ENCODE measurements around the gene SCAI.

SCAI gene

DNA sequence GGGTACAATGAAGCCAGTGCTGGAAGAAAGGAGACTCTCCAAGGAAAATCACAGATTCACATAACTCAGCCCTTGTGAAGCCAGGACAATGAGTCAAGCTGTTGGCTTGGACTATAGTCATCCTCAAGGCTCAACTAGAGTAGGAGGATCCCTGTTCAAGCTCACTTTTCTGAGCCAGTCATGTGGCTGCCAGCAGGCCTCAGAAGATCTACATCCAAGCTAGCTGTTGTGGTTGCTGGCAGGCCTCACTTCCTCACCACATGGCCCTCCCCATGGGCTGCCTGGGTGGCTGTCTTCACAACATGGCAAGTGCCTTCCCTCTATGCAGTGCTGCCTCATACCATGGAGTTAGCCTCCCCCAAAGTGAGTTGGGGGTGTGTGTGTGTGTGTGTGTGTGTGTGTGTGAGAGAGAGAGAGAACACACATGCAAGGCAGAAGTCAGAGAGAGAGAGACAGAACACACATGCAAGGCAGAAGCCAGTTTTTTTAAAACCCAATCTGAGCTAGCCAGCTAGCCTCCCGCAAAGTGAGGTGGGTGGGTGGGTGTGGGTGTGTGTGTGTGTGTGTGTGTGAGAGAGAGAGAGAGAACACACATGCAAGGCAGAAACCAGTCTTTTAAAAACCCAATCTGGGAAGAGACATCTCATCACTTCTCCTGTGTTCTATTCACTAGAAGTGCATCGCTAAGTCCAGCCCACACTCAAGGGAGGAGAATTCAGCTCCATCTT lies 17.1 kb downstream of the SCAI start:
- H3K4me3 ChIP-seq (ENCODE audit: low read depth, low read length): no peak overlapping the region
- H3K23ac ChIP-seq (ENCODE audit: low read length): no peak overlapping the region
- H3K79me2 ChIP-seq (ENCODE audit: control insufficient read depth, insufficient read depth, low read length, poor library complexity): peaks cover 2% of the 10 kb centered on the region
- WGBS (ENCODE audit: extremely low coverage, insufficient coverage, insufficient read length): no CpG with 5 or more reads among the region's 2 CpGs
- H2BK12ac ChIP-seq (ENCODE audit: low read length): no peak overlapping the region
- H4K12ac ChIP-seq (ENCODE audit: low read depth, low read length): no peak overlapping the region
- H2AFZ ChIP-seq (ENCODE audit: insufficient read depth, low read length, poor library complexity): no peak overlapping the region
- DNase-seq: peak in 1 of 2 donors; percentile 8
- no peak overlapping the region for H3K9ac ChIP-seq (ENCODE audit: low read length)
- H2AK5ac ChIP-seq (ENCODE audit: low read length): no peak overlapping the region
- H3K4me1 ChIP-seq (ENCODE audit: control insufficient read depth in 1 of 2, insufficient read depth in 2 of 2, low read length in 2 of 2): peaks cover 0 to 3% of the 10 kb centered on the region in 2 experiments
- H3K27ac ChIP-seq (ENCODE audit: low read depth, low read length): no peak overlapping the region
- H3K36me3 ChIP-seq (ENCODE audit: control insufficient read depth in 1 of 2, insufficient read depth in 2 of 2, low read length in 2 of 2): no peaks in the 10 kb centered on the region
- H3K79me1 ChIP-seq (ENCODE audit: low read length): no peaks in the 10 kb centered on the region
- no peak overlapping the region for H3K14ac ChIP-seq (ENCODE audit: low read length)
- peaks cover 2% of the 10 kb centered on the region for H3K9me3 ChIP-seq (ENCODE audit: insufficient read depth, low read depth, low read length)
- no peak overlapping the region for H3K4me2 ChIP-seq (ENCODE audit: low read length)
- H3K18ac ChIP-seq (ENCODE audit: low read length): no peak overlapping the region
- no peaks in the 10 kb centered on the region for H3K27me3 ChIP-seq (ENCODE audit: insufficient read depth, low read length)
- H3K4ac ChIP-seq (ENCODE audit: low read depth, low read length): no peak overlapping the region
- H2BK120ac ChIP-seq (ENCODE audit: insufficient read depth, low read length, poor library complexity): no peak overlapping the region
- H4K91ac ChIP-seq (ENCODE audit: low read depth, low read length): no peak overlapping the region
- no peak overlapping the region for H2BK5ac ChIP-seq (ENCODE audit: low read depth, low read length, poor library complexity)
- no peak overlapping the region for H4K8ac ChIP-seq (ENCODE audit: low read depth, low read length)

GRCh38 chr9:125125523-125125922 lies 17.8 kb downstream of the SCAI start:
- no peak overlapping the region for H2AK5ac ChIP-seq (ENCODE audit: low read length)
- H2BK5ac ChIP-seq (ENCODE audit: low read depth, low read length, poor library complexity): no peak overlapping the region
- H3K23ac ChIP-seq (ENCODE audit: low read length): no peak overlapping the region
- H2AFZ ChIP-seq (ENCODE audit: insufficient read depth, low read length, poor library complexity): no peak overlapping the region
- H3K27ac ChIP-seq (ENCODE audit: low read depth, low read length): no peak overlapping the region
- no peaks in the 10 kb centered on the region for H3K27me3 ChIP-seq (ENCODE audit: insufficient read depth, low read length)
- H2BK120ac ChIP-seq (ENCODE audit: insufficient read depth, low read length, poor library complexity): no peak overlapping the region
- H3K4me2 ChIP-seq (ENCODE audit: low read length): no peak overlapping the region
- no peak overlapping the region for H3K9ac ChIP-seq (ENCODE audit: low read length)
- no peak overlapping the region for H4K12ac ChIP-seq (ENCODE audit: low read depth, low read length)
- no peak overlapping the region for H3K18ac ChIP-seq (ENCODE audit: low read length)
- H4K8ac ChIP-seq (ENCODE audit: low read depth, low read length): no peak overlapping the region
- H2BK12ac ChIP-seq (ENCODE audit: low read length): no peak overlapping the region
- H3K36me3 ChIP-seq (ENCODE audit: control insufficient read depth in 1 of 2, insufficient read depth in 2 of 2, low read length in 2 of 2): no peaks in the 10 kb centered on the region
- H3K14ac ChIP-seq (ENCODE audit: low read length): no peak overlapping the region
- no peak overlapping the region for H3K4me3 ChIP-seq (ENCODE audit: low read depth, low read length)
- H3K9me3 ChIP-seq (ENCODE audit: insufficient read depth, low read depth, low read length): peaks cover 2% of the 10 kb centered on the region
- peaks cover 2% of the 10 kb centered on the region for H3K79me2 ChIP-seq (ENCODE audit: control insufficient read depth, insufficient read depth, low read length, poor library complexity)
- peaks cover 0 to 3% of the 10 kb centered on the region in 2 experiments for H3K4me1 ChIP-seq (ENCODE audit: control insufficient read depth in 1 of 2, insufficient read depth in 2 of 2, low read length in 2 of 2)
- H3K4ac ChIP-seq (ENCODE audit: low read depth, low read length): no peak overlapping the region
- no CpG with 5 or more reads among the region's 7 CpGs for WGBS (ENCODE audit: extremely low coverage, insufficient coverage, insufficient read length)
- H3K79me1 ChIP-seq (ENCODE audit: low read length): no peaks in the 10 kb centered on the region
- no peak overlapping the region for H4K91ac ChIP-seq (ENCODE audit: low read depth, low read length)
- DNase-seq: no peak

- no peak overlapping the region for H3K23ac ChIP-seq (ENCODE audit: low read length)
- no peak overlapping the region for H3K4ac ChIP-seq (ENCODE audit: low read depth, low read length)
- H4K8ac ChIP-seq (ENCODE audit: low read depth, low read length): no peak overlapping the region
- H3K9me3 ChIP-seq (ENCODE audit: insufficient read depth, low read depth, low read length): peaks cover under 1% of the 10 kb centered on the region
- no peak overlapping the region for H4K12ac ChIP-seq (ENCODE audit: low read depth, low read length)
- no peaks in the 10 kb centered on the region for H3K79me1 ChIP-seq (ENCODE audit: low read length)
- no peak overlapping the region for H3K14ac ChIP-seq (ENCODE audit: low read length)
- H3K4me1 ChIP-seq (ENCODE audit: control insufficient read depth in 1 of 2, insufficient read depth in 2 of 2, low read length in 2 of 2): peaks cover 0 to 2% of the 10 kb centered on the region in 2 experiments
- no peaks in the 10 kb centered on the region for H3K36me3 ChIP-seq (ENCODE audit: control insufficient read depth in 1 of 2, insufficient read depth in 2 of 2, low read length in 2 of 2)
- DNase-seq: no peak
- H3K4me2 ChIP-seq (ENCODE audit: low read length): no peak overlapping the region
- H3K18ac ChIP-seq (ENCODE audit: low read length): no peak overlapping the region
- WGBS (ENCODE audit: extremely low coverage, insufficient coverage, insufficient read length): no CpG with 5 or more reads among the region's 2 CpGs
- no peak overlapping the region for H2AK5ac ChIP-seq (ENCODE audit: low read length)
- no peak overlapping the region for H2BK120ac ChIP-seq (ENCODE audit: insufficient read depth, low read length, poor library complexity)
- H2BK12ac ChIP-seq (ENCODE audit: low read length): no peak overlapping the region
- peaks cover 2% of the 10 kb centered on the region for H3K79me2 ChIP-seq (ENCODE audit: control insufficient read depth, insufficient read depth, low read length, poor library complexity)
- no peak overlapping the region for H3K9ac ChIP-seq (ENCODE audit: low read length)
- no peak overlapping the region for H3K4me3 ChIP-seq (ENCODE audit: low read depth, low read length)
- no peaks in the 10 kb centered on the region for H3K27me3 ChIP-seq (ENCODE audit: insufficient read depth, low read length)
- H2BK5ac ChIP-seq (ENCODE audit: low read depth, low read length, poor library complexity): no peak overlapping the region
- no peak overlapping the region for H2AFZ ChIP-seq (ENCODE audit: insufficient read depth, low read length, poor library complexity)
- no peak overlapping the region for H3K27ac ChIP-seq (ENCODE audit: low read depth, low read length)
- no peak overlapping the region for H4K91ac ChIP-seq (ENCODE audit: low read depth, low read length)
These were observed 22.2 kb downstream of the SCAI start for GRCh38 chr9:125121146-125121545.

GRCh38 chr9:125119643-125120286 lies 23.6 kb downstream of the SCAI start:
- H2AFZ ChIP-seq (ENCODE audit: insufficient read depth, low read length, poor library complexity): no peak overlapping the region
- no peak overlapping the region for H4K8ac ChIP-seq (ENCODE audit: low read depth, low read length)
- no peak overlapping the region for H2BK120ac ChIP-seq (ENCODE audit: insufficient read depth, low read length, poor library complexity)
- H3K4me1 ChIP-seq (ENCODE audit: control insufficient read depth in 1 of 2, insufficient read depth in 2 of 2, low read length in 2 of 2): no peaks in the 10 kb centered on the region
- H3K27me3 ChIP-seq (ENCODE audit: insufficient read depth, low read length): no peaks in the 10 kb centered on the region
- WGBS (ENCODE audit: extremely low coverage, insufficient coverage, insufficient read length): no CpG with 5 or more reads among the region's 4 CpGs
- no peak overlapping the region for H3K14ac ChIP-seq (ENCODE audit: low read length)
- no peaks in the 10 kb centered on the region for H3K79me2 ChIP-seq (ENCODE audit: control insufficient read depth, insufficient read depth, low read length, poor library complexity)
- no peak overlapping the region for H4K91ac ChIP-seq (ENCODE audit: low read depth, low read length)
- no peak overlapping the region for H3K23ac ChIP-seq (ENCODE audit: low read length)
- no peaks in the 10 kb centered on the region for H3K79me1 ChIP-seq (ENCODE audit: low read length)
- no peak overlapping the region for H4K12ac ChIP-seq (ENCODE audit: low read depth, low read length)
- DNase-seq: peak; percentile 18 to 35
- H3K4ac ChIP-seq (ENCODE audit: low read depth, low read length): no peak overlapping the region
- H3K36me3 ChIP-seq (ENCODE audit: control insufficient read depth in 1 of 2, insufficient read depth in 2 of 2, low read length in 2 of 2): peaks cover 0 to 2% of the 10 kb centered on the region in 2 experiments
- H2BK12ac ChIP-seq (ENCODE audit: low read length): no peak overlapping the region
- no peak overlapping the region for H2BK5ac ChIP-seq (ENCODE audit: low read depth, low read length, poor library complexity)
- no peak overlapping the region for H3K18ac ChIP-seq (ENCODE audit: low read length)
- H3K9me3 ChIP-seq (ENCODE audit: insufficient read depth, low read depth, low read length): no peaks in the 10 kb centered on the region
- no peak overlapping the region for H3K9ac ChIP-seq (ENCODE audit: low read length)
- H3K4me2 ChIP-seq (ENCODE audit: low read length): no peak overlapping the region
- H2AK5ac ChIP-seq (ENCODE audit: low read length): no peak overlapping the region
- H3K27ac ChIP-seq (ENCODE audit: low read depth, low read length): no peak overlapping the region
- no peak overlapping the region for H3K4me3 ChIP-seq (ENCODE audit: low read depth, low read length)

Data from trophoblast cell (in vitro differentiated cells and primary cell).